ENCODE measurements around the gene KIF26B. TPM values are rescaled to one million over a fixed set of nuclear protein-coding genes. Genes with fewer than 3 reads are reported as not detected.

Gene KIF26B
- total and polyA plus RNA-seq, 2 experiments from 2014 or later: 0.03 to 0.76 TPM

- Mint-ChIP-seq H3K36me3 (ENCODE audit: low read depth) (no peaks in the 10 kb centered on the region), H3K4me3 (no peak overlapping the region), H3K27me3 (ENCODE audit: insufficient read depth, low read depth, poor library complexity) (no peaks in the 10 kb centered on the region), H3K9me3 (no peaks in the 10 kb centered on the region), H3K27ac (peak overlapping the region; percentile 24; the same call in 1 of the 2 replicates), H3K4me1 (peaks cover 6% of the 10 kb centered on the region)
- Histone ChIP-seq H3K4me1 (ENCODE audit: insufficient read depth) (peaks cover 12% of the 10 kb centered on the region), H3K27me3 (ENCODE audit: insufficient read depth) (no peaks in the 10 kb centered on the region), H3K36me3 (ENCODE audit: insufficient read depth) (no peaks in the 10 kb centered on the region), H3K4me2 (no peak overlapping the region), H3K4me3 (no peak overlapping the region), H2AFZ (peak overlapping the region; percentile 76), H3K9me2 (ENCODE audit: insufficient read depth) (no peaks in the 10 kb centered on the region), H4K20me1 (replicated peaks; ENCODE audit: insufficient read depth) (no peaks in the 10 kb centered on the region), H3K79me2 (replicated peaks; ENCODE audit: insufficient read depth) (no peaks in the 10 kb centered on the region), H3F3A (replicated peaks; ENCODE audit: low read depth) (no peaks in the 10 kb centered on the region), H3K27ac (ENCODE audit: low read depth) (no peak overlapping the region)
- TF ChIP-seq STAT1 (IDR thresholded peaks at IDR 0.05; ENCODE audit: unreplicated experiment) (no peak), REST (IDR thresholded peaks at IDR 0.05; ENCODE audit: unreplicated experiment) (no peak), ZNF114 (CRISPR knock-in tag; IDR thresholded peaks at IDR 0.05) (no peak), CREB1 (CRISPR knock-in tag; IDR thresholded peaks at IDR 0.05; ENCODE audit: low read depth) (no peak), NANOG (IDR thresholded peaks at IDR 0.05; ENCODE audit: borderline replicate concordance) (no peak), EZH2 (IDR thresholded peaks at IDR 0.05; ENCODE audit: low read depth, unreplicated experiment) (no peak), EZH2phosphoT487 (IDR thresholded peaks at IDR 0.05; ENCODE audit: unreplicated experiment) (no peak), ETS1 (IDR thresholded peaks at IDR 0.05) (no peak), ZNF462 (CRISPR knock-in tag; IDR thresholded peaks at IDR 0.05) (no peak), ZNF331 (CRISPR knock-in tag; IDR thresholded peaks at IDR 0.05; ENCODE audit: low read depth) (no peak), JUNB (IDR thresholded peaks at IDR 0.05; ENCODE audit: unreplicated experiment) (no peak), POLR2AphosphoS5 (IDR thresholded peaks at IDR 0.05; ENCODE audit: low read depth) (no peak), CTCF (conservative IDR thresholded peaks at IDR 0.05; ENCODE audit: low read depth in 2 of 2) (no peak)
- DNase-seq (ENCODE audit: low spot score) (no peak), ATAC-seq (peak; percentile 58; the same call in 2 of the 3 replicates)
Measured at GRCh38 chr1:245401881-245402587, 247.2 kb downstream of the KIF26B start.
